GM12878 (cell line): ENCODE results near the gene MSLN. TPM values are rescaled to one million over a fixed set of nuclear protein-coding genes. Genes with fewer than 3 reads are reported as not detected.

Experiments used
- ATAC-seq: fragments of 200-7000 bp; cut with Tn5 transposase; 3 replicates; pipeline ENCODE4 v1.9.1; 2020; ENCODE audit warnings: mild to moderate bottlenecking, moderate library complexity
- BruUV-seq: library from RNA; stranded (reverse); fragments of 400-500 nt; replicated peaks from 2 replicates; lab custom pipeline; 2021; lab: Mats Ljungman, UMichigan
- CTCF ChIA-PET: fragments of 300-600 bp; sonication (Branson Sonifier 250); formaldehyde crosslinking; extraction: SDS; loops from one replicate; lab custom pipeline; 2021; ENCODE audit warnings: inconsistent platforms; lab: Yijun Ruan, JAX
- POLR2A ChIA-PET: fragments of 350-600 bp; formaldehyde crosslinking; extraction: SDS; loops from one replicate; lab custom pipeline; 2021; ENCODE audit warnings: inconsistent platforms; lab: Charles Lee
- RAD21 ChIA-PET: fragments of 300-600 bp; sonication (Branson Sonifier 250); formaldehyde crosslinking; loops from one replicate; lab custom pipeline; 2023; ENCODE audit warnings: antibody characterized with exemption; ENCODE audit not compliant: unreplicated experiment; lab: Charles Lee
- SMC1A ChIA-PET: fragments of 300-600 bp; sonication (Branson Sonifier 250); formaldehyde crosslinking; loops from one replicate; lab custom pipeline; 2023; ENCODE audit not compliant: unreplicated experiment, uncharacterized antibody; lab: Charles Lee
- DNase-seq: peaks from one replicate; pipeline ENCODE4 v3.0.0-alpha.2; 2011; ENCODE audit warnings: low read depth, low spot score
- FAIRE-seq: peaks from 3 replicates; lab custom pipeline; 2011; peaks lifted over from hg19 to GRCh38; lab: Jason Lieb, UNC
- H2AFZ ChIP-seq: 2 replicates; pipeline ENCODE4 v1.6.0; 2011; ENCODE audit warnings: low read depth, low read length, control low read depth; ENCODE audit not compliant: control insufficient read depth
- H3K27ac ChIP-seq: 2 replicates; pipeline ENCODE4 v1.5.1; 2011; ENCODE audit warnings: control low read depth; ENCODE audit not compliant: control insufficient read depth, insufficient read depth
- H3K27me3 ChIP-seq, 2 experiments: replicated peaks in 1 of 2; 2 replicates each; pipeline versions ENCODE4 v1.6.0 to v1.6.1; 2011; ENCODE audit warnings: low read length in 1 of 2; ENCODE audit not compliant: control insufficient read depth in 2 of 2, insufficient read depth in 2 of 2
- H3K36me3 ChIP-seq, 2 experiments: 2 replicates each; pipeline ENCODE4 v1.5.1; 2011; ENCODE audit warnings: low read length in 1 of 2; ENCODE audit not compliant: control insufficient read depth in 2 of 2, insufficient read depth in 2 of 2
- H3K4me1 ChIP-seq: 2 replicates; pipeline ENCODE4 v1.6.1; 2011; ENCODE audit warnings: mild to moderate bottlenecking, low read length, moderate library complexity, mixed read lengths; ENCODE audit not compliant: control insufficient read depth, insufficient read depth
- H3K4me2 ChIP-seq: 2 replicates; pipeline ENCODE4 v1.6.0; 2011; ENCODE audit warnings: control low read depth; ENCODE audit not compliant: control insufficient read depth, insufficient read depth
- H3K4me3 ChIP-seq: fragments of 200-600 bp; sonication (generic); 2 replicates; pipeline ENCODE4 v1.5.1; 2016
- H3K79me2 ChIP-seq: 2 replicates; pipeline ENCODE4 v1.6.0; 2011; ENCODE audit warnings: low read length; ENCODE audit not compliant: control insufficient read depth, insufficient read depth
- H3K9ac ChIP-seq: 2 replicates; pipeline ENCODE4 v1.8.0; 2011; ENCODE audit warnings: low read length, control low read depth, mixed read lengths; ENCODE audit not compliant: control insufficient read depth, insufficient read depth
- H3K9me3 ChIP-seq: replicated peaks from 3 replicates; pipeline ENCODE4 v1.5.1; 2011; ENCODE audit warnings: mild to moderate bottlenecking, low read length; ENCODE audit not compliant: control insufficient read depth, insufficient read depth
- H4K20me1 ChIP-seq: 2 replicates; pipeline ENCODE4 v1.6.0; 2011; ENCODE audit not compliant: control insufficient read depth, insufficient read depth
- ZNF274 ChIP-seq: IDR thresholded peaks from one replicate; pipeline ENCODE4 v1.8.0; 2011; ENCODE audit not compliant: insufficient read length, insufficient read depth
- WGBS: methylation state at CpG from one replicate; pipeline ENCODE4 v1.1.6; 2016; ENCODE audit warnings: low lambda C conversion rate; ENCODE audit not compliant: insufficient replicate concordance, insufficient coverage; ENCODE audit errors: missing lambda C conversion rate; 5-methylcytosine and 5-hydroxymethylcytosine counted together
- in situ Hi-C: fragments of 300-500 bp; cut with MboI; formaldehyde crosslinking; loops from 9 replicates; pipeline ENCODE4 v1.14.3; 2018; ENCODE audit warnings: mixed read lengths
- intact Hi-C: fragments of 100-400 bp; cut with micrococcal nuclease; formaldehyde crosslinking; loops from one replicate; pipeline ENCODE4 v1.14.2; 2022; ENCODE audit not compliant: unreplicated experiment
- polyA plus RNA-seq, 11 experiments: library from polyadenylated mRNA; depleted of rRNA in 4 of 11; unstranded in 6 of 11; stranded (reverse) in 5 of 11; fragments of >200 nt; fragmentation: Nextera tagmentation in 4 of 11; fragmentation: Illumina TruSeq in 1 of 11; extraction: Ambion mirVana in 4 of 11; extraction: Trizol in 1 of 11; gene quantifications; 1 replicate in 1 of 11; 2 replicates in 10 of 11; pipeline versions ENCODE4 v1.2.1 to v1.2.3, GENCODE V29; 2011 to 2016; ENCODE audit warnings: inconsistent platforms in 2 of 11, missing spikeins in 2 of 11, low read depth in 1 of 11
- total RNA-seq, 4 experiments: library from RNA; depleted of rRNA in 3 of 4; stranded (reverse); fragments of >200 nt in 3 of 4; fragmentation: Illumina TruSeq in 1 of 4; extraction: Trizol in 1 of 4; gene quantifications; 2 replicates each; pipeline versions ENCODE4 v1.2.1 to v1.2.3, GENCODE V29; 2013 to 2021
- TF ChIP-seq, protein P1 (sequence below): fragments of 450-650 bp; IDR thresholded peaks from 2 replicates; pipeline ENCODE4 v1.6.1; 2017; ENCODE audit warnings: mild to moderate bottlenecking, moderate library complexity

MSLN gene
- total and polyA plus RNA-seq, 10 of the 15 experiments (the other 5 are each of a cell fraction or from before 2014, with no cell fraction given) = 0.08 TPM; not detected in 9

DNA sequence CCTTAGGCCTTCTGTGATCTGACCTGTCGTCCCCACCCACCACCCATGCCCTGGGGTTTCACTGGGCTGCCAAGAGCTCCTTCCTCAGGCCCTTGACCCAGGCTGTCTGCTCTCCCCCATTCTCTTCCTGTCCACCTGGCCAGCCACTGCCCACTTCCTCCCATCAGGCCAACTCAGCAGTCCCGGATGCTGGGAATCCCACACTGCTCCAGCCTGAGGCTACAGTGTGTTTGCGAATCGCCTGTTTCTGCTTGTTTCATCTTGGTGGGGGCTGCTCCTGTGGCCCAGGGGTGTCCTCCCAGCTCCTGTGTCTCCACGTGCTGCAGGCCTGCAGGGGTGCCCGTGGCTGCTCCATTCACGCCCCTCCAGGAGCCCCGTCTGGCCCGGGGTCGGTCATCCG is 46.5 kb upstream of the MSLN start:
- Histone ChIP-seq H3K79me2 (no peaks in the 10 kb centered on the region), H2AFZ (no peak overlapping the region), H3K4me3 (no peak overlapping the region), H3K9me3 (no peaks in the 10 kb centered on the region), H4K20me1 (0 out of 2 replicates have a peak, but pooled peaks cover 2% of the 10 kb centered on the region), H3K27me3 (no peaks in the 10 kb centered on the region), H3K36me3 (no peaks in the 10 kb centered on the region), H3K4me2 (no peak overlapping the region), H3K9ac (no peak overlapping the region), H3K27ac (no peak overlapping the region), H3K4me1 (peaks cover 1% of the 10 kb centered on the region)
- FAIRE-seq (no peak), DNase-seq (no peak), ATAC-seq (no peak)
- ChIA-PET SMC1A (interaction anchor here (1.0 kb wide), 1 partner anchor 23 kb away, joined by 3 read pairs; no protein-coding TSS in a partner anchor), CTCF (interaction anchor here (0.6 to 2.2 kb wide), 4 partner anchors 23 to 98 kb away, joined by 3 to 9 read pairs (median 4); no protein-coding TSS in a partner anchor), POLR2A (no interaction called here), RAD21 (no interaction called here)
- BruUV-seq = no TSS peak
- in situ Hi-C loops = loop anchor here (5.0 kb wide), 1 partner anchor 73 kb away; the partner anchor contains the start of genes CHTF18 and RPUSD1
- TF ChIP-seq, protein P1, sequence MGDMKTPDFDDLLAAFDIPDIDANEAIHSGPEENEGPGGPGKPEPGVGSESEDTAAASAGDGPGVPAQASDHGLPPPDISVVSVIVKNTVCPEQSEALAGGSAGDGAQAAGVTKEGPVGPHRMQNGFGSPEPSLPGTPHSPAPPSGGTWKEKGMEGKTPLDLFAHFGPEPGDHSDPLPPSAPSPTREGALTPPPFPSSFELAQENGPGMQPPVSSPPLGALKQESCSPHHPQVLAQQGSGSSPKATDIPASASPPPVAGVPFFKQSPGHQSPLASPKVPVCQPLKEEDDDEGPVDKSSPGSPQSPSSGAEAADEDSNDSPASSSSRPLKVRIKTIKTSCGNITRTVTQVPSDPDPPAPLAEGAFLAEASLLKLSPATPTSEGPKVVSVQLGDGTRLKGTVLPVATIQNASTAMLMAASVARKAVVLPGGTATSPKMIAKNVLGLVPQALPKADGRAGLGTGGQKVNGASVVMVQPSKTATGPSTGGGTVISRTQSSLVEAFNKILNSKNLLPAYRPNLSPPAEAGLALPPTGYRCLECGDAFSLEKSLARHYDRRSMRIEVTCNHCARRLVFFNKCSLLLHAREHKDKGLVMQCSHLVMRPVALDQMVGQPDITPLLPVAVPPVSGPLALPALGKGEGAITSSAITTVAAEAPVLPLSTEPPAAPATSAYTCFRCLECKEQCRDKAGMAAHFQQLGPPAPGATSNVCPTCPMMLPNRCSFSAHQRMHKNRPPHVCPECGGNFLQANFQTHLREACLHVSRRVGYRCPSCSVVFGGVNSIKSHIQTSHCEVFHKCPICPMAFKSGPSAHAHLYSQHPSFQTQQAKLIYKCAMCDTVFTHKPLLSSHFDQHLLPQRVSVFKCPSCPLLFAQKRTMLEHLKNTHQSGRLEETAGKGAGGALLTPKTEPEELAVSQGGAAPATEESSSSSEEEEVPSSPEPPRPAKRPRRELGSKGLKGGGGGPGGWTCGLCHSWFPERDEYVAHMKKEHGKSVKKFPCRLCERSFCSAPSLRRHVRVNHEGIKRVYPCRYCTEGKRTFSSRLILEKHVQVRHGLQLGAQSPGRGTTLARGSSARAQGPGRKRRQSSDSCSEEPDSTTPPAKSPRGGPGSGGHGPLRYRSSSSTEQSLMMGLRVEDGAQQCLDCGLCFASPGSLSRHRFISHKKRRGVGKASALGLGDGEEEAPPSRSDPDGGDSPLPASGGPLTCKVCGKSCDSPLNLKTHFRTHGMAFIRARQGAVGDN = no peak
- TF ChIP-seq ZNF274 = no peak
- intact Hi-C loops = no loop called here
- WGBS = 48% methylated on average over 11 of the region's 11 CpGs
